Limb (tissue), 2 donors: ENCODE measurements around the gene PTPRT.
A peak's percentile ranks its signal among the peaks of the same experiment; 100 is the strongest.

Experiments used
- DNase-seq, 2 donors: peaks; one replicate each; pipeline ENCODE4 v3.0.0-alpha.2; 2016; ENCODE audit errors: extremely low spot score in 2 of 2

The PTPRT gene

GRCh38 chr20:42484335-42484734 is 705.4 kb downstream of the PTPRT start:
- DNase-seq, result peak in 1 of 2 donors; percentile 13

- DNase-seq, result no peak
Measured at GRCh38 chr20:42483730-42484303, 705.9 kb downstream of the PTPRT start.

DNA sequence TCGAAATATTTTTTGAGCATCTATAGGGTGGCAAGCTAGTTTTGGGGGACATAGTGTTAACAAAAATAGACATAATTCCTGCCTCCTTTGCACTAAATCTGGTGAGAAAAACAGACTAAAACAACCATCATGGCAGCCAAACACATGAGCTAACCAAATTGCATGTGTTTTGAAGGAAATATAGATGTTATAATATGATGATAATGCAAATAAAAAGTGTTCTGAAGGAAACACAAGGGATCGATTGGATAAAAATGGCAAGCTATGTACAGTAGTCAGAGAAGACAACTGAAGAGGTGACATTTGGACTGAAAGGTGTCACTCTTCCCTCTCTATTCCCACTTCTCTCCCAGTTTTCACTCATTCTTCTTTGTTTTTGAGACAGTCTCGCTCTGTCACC is 706.9 kb downstream of the PTPRT start:
- no peak for DNase-seq

DNA sequence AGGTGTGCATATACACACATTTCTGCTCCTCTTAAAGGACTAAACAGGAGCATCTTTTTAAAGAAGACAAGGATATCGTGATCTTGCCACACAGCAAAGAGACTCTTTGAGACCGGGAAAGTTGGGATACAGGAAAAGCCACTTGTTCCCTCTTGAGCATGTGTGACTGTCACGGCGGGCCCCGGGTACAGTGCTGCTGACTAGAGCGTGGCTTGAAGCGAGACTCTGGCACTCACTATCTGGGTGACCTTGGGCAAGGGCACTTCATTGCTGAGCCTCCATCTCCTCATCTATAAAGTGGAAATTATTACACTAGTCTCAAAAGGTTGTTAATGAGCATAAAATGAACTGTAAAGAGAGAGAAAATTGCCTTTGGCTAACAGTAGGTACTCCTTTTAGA is 713.9 kb downstream of the PTPRT start:
- no peak for DNase-seq

GRCh38 chr20:42474646-42475045 is 715.1 kb downstream of the PTPRT start:
- DNase-seq, result peak in 1 of 2 donors; percentile 44

DNA sequence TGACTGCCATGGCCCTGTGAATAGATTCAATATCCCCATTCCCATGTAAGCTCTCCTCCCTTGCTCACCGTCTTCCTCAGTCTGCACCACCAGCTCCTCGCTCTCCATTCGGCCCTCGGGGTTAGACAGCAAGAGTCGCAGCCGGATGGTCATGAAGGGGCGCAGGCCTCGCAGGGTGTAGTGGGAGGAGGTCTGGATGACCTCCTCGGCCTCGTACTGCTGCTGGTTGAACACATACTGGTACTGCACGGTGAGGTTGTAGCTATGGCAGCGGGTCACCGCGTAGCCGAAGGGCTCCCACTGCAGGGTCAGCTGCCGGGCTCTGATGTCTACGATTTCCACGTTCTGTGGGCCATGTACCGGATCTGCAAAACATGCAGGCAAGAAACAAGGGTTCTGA is 717.5 kb downstream of the PTPRT start:
- no peak for DNase-seq

GRCh38 chr20:42461965-42462593 is 727.6 kb downstream of the PTPRT start:
- DNase-seq, result no peak

- no peak for DNase-seq
Measured at GRCh38 chr20:42461291-42461690, 728.4 kb downstream of the PTPRT start.

DNA sequence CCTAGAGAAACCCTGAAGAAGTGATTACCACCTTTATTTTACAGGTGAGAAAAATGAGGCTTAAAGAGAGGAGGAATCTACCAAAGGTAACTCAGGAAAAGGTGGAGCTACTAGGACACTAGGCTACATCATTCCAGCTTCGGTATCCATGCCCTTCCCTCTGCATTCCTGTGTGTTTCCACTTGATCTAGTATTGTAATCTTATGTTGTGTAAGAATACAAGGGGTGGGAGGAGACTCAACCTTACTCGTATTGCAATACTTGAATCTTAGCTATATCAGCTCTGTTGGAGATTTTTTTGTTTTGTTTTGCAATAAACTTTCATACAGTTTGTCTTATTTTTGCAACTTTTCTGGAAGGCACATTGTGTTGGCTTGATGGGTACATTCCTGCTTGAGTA is 742.4 kb downstream of the PTPRT start:
- DNase-seq, result no peak

- no peak for DNase-seq
Measured at GRCh38 chr20:42444799-42445198, 744.9 kb downstream of the PTPRT start.

DNA sequence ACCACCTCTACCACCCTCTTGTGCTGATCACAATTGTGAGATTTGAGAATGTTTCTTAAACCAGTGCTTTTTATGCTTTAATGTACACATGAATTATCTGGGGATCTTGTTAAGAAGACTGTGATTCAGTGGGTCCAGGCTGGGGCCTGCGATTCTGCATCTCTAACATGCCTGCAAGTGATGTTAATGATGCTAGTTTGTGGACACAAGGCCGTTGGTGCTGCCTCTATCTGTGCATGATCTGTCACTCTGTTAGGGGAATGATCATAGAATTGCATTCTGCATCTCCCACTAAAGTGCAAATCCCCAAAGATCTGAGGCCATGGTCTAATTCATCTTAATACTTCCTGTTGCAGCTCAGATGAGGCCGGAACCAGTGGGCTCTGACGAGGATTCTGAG is 746.5 kb downstream of the PTPRT start:
- DNase-seq, result no peak

GRCh38 chr20:42442716-42443115 is 747.0 kb downstream of the PTPRT start:
- DNase-seq, result no peak

DNA sequence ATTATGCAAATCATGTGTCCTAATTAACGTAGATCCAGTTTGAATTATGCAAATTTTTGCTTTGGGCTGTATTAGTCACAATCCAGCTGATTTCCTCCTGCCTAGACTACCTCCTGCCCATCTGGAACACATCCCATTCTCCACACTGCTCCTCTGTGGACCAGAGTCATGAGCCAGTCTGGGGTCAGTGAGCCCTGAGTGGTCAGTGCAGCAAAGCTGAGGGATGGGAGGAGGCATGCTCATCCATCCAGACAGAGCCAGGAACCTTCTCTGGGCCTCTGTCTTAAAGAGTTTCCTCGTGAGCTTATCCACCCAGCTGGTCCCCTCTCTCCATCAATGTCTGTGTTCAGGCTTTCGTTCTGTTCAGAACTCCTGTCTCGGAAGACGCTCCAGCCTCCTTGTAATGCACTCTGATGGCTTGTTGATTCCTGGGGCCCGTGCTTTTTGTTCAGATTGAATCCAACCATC is 747.8 kb downstream of the PTPRT start:
- no peak for DNase-seq

- DNase-seq, result no peak
Measured at GRCh38 chr20:42441196-42441863, 748.4 kb downstream of the PTPRT start.

- DNase-seq, result no peak
Measured at GRCh38 chr20:42435230-42435629, 754.5 kb downstream of the PTPRT start.

DNA sequence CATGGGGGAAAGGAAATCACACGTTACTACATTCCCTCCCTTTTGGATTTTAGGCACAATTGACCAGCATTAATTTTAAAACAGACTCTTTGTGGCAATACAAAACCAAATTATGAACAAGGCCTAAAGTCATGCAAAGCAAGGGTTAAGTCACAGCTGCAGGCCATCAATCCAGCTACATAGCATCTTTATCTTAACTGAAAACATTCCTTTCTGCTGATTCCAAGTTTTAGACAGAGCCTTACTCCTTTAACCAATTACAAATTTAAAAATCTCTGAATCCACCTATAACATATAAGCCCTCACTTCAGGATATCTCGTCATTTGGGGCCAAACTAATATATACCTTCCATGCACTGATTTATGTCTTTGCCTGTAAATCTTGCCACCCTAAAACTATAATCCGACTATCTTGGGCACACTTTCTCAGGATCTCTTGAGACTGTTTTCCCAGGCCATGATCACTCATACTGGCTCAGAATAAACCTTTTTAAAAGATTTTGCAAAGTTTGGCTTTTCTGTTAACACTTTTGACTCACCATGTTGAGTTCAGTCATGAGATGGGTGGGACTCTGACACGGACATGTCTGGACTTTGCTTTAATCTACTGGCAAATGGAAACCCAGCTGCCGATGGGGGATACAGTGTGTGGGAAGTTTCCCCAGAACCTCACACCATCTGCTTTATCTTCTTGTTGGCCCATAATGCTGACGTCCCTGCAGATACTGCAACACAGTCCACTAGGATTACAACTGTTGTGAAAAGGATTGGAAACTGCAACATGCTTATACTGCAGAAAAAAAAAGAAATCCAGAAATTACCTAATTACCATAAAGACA is 757.0 kb downstream of the PTPRT start:
- DNase-seq, result no peak

- no peak for DNase-seq
Measured at GRCh38 chr20:42430598-42430997, 759.1 kb downstream of the PTPRT start.

GRCh38 chr20:42429761-42430458 is 759.8 kb downstream of the PTPRT start:
- no peak for DNase-seq

GRCh38 chr20:42419814-42420532 is 769.7 kb downstream of the PTPRT start:
- no peak for DNase-seq

DNA sequence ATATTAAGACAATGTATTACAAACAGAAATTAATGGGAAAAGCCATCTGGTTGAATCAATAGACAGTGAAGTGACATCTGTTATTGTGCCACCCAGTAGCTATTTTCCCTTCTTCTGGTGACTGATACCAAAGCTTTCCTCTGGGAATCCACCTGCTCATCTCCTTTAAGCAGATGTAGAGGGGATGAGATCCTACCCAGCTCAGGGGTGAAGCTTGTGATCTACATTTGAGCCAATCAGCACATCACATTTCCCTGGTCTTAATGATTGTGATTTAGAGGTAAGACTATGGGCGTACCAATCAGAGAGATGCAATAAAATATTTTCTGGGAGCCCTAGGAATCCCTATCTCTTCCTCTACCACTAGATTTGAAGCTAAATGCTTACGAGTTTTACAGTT is 782.9 kb downstream of the PTPRT start:
- no peak for DNase-seq

GRCh38 chr20:42402455-42402854 is 787.3 kb downstream of the PTPRT start:
- DNase-seq, result peak in 1 of 2 donors; percentile 21
